ENCODE results near the gene CD55.
"Not testable (repeated sequence)": the region's sequence is repeated elsewhere in the genome, so short reads cannot be mapped to it uniquely, and the experiment has no call there.

The CD55 gene

GRCh38 chr1:207305489-207305873 is 16.0 kb upstream of the CD55 start:
- DNase-seq (ENCODE audit: extremely low read depth in 1 of 2, low read depth in 1 of 2), result no peak

- DNase-seq (ENCODE audit: extremely low read depth in 1 of 2, low read depth in 1 of 2), result no peak
Observed at GRCh38 chr1:207306023-207306422, 15.5 kb upstream of the CD55 start.

GRCh38 chr1:207306603-207307002 is 14.9 kb upstream of the CD55 start:
- DNase-seq (ENCODE audit: extremely low read depth in 1 of 2, low read depth in 1 of 2), result no peak

- no peak for DNase-seq (ENCODE audit: extremely low read depth in 1 of 2, low read depth in 1 of 2)
Observed at GRCh38 chr1:207308451-207309190, 12.9 kb upstream of the CD55 start.

- DNase-seq (ENCODE audit: extremely low read depth in 1 of 2, low read depth in 1 of 2), result no peak
Observed at GRCh38 chr1:207309745-207310273, 11.7 kb upstream of the CD55 start.

- no peak for DNase-seq (ENCODE audit: extremely low read depth in 1 of 2, low read depth in 1 of 2)
Observed at GRCh38 chr1:207311888-207312603, 9.4 kb upstream of the CD55 start.

- no peak for DNase-seq (ENCODE audit: extremely low read depth in 1 of 2, low read depth in 1 of 2)
Observed at GRCh38 chr1:207312604-207312920, 8.9 kb upstream of the CD55 start.

- DNase-seq (ENCODE audit: extremely low read depth in 1 of 2, low read depth in 1 of 2), result no peak
Observed at GRCh38 chr1:207313131-207313530, 8.3 kb upstream of the CD55 start.

- DNase-seq (ENCODE audit: extremely low read depth in 1 of 2, low read depth in 1 of 2), result no peak
Observed at GRCh38 chr1:207314816-207315215, 6.7 kb upstream of the CD55 start.

- DNase-seq (ENCODE audit: extremely low read depth in 1 of 2, low read depth in 1 of 2), result no peak
Observed at GRCh38 chr1:207315435-207315834, 6.0 kb upstream of the CD55 start.

- no peak for DNase-seq (ENCODE audit: extremely low read depth in 1 of 2, low read depth in 1 of 2)
Observed at GRCh38 chr1:207316141-207316540, 5.3 kb upstream of the CD55 start.

GRCh38 chr1:207316622-207317391 is 4.7 kb upstream of the CD55 start:
- DNase-seq (ENCODE audit: extremely low read depth in 1 of 2, low read depth in 1 of 2), result no peak

- DNase-seq (ENCODE audit: extremely low read depth in 1 of 2, low read depth in 1 of 2), result no peak
Observed at GRCh38 chr1:207317561-207317960, 3.9 kb upstream of the CD55 start.

- no peak for DNase-seq (ENCODE audit: extremely low read depth in 1 of 2, low read depth in 1 of 2)
Observed at GRCh38 chr1:207318072-207318619, 3.3 kb upstream of the CD55 start.

GRCh38 chr1:207319199-207319598 is 2.3 kb upstream of the CD55 start:
- DNase-seq (ENCODE audit: extremely low read depth in 1 of 2, low read depth in 1 of 2), result no peak

- DNase-seq (ENCODE audit: extremely low read depth in 1 of 2, low read depth in 1 of 2), result not testable (repeated sequence)
Observed at GRCh38 chr1:207320105-207320504, 1.4 kb upstream of the CD55 start.

GRCh38 chr1:207321790-207322645 is 540 bp downstream of the CD55 start:
- DNase-seq (ENCODE audit: extremely low read depth in 1 of 2, low read depth in 1 of 2), result no peak

GRCh38 chr1:207323425-207324225 is 2.1 kb downstream of the CD55 start:
- no peak for DNase-seq (ENCODE audit: extremely low read depth in 1 of 2, low read depth in 1 of 2)

- DNase-seq (ENCODE audit: extremely low read depth in 1 of 2, low read depth in 1 of 2), result no peak
Observed at GRCh38 chr1:207328004-207328403, 6.5 kb downstream of the CD55 start.
